ENCODE results near the gene ZNF534.
"Not testable (repeated sequence)": the region's sequence is repeated elsewhere in the genome, so short reads cannot be mapped to it uniquely, and the experiment has no call there.

The ZNF534 gene
- 0 to 0.05 (median 0) reads per million in 3 experiments for total RNA-seq

DNA sequence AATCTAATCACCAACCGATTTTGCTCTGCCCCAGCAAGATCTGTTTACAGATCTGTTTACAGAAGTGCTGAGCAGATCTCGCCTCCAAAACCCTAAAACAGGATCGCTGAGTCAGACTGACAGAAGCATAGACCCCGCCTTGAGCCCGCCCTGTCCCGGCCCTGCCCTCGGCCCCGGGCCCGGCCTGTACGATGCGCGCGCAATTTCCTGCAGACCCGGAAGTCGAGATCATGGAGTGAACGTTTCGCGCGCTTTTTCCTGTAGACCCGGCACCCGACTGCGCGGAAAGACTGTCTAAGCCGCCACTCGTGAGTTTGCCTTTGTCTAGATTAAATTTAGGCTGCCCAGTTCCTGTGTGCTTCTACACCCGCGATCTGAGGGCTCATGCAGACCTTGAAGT is at the start of gene ZNF534:
Gene ZNF534, plus strand, starts transcription at position 212 of the 400 bp plus-strand sequence. CDS start 2,327 bp downstream, outside the sequence.
- no peak for DNase-seq

DNA sequence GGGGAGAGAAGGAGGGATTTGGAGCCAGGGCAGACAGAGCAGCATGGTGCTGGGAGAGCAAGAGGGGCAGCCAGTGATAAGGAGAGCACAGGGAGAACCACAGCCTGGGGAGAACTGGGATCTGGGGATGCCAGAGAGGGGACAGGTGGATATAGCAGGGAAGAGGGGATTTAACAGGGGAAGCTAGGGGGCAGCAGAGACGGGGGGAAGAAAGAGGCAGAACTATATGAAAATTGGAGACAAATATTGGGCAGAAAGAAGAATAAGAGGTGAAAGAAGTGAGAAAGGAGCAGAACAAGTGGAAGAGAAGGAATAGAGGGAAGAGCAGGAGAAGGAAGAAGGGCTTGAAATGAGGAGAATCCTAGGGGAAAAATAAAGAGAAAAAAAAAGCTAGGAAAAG is 37.8 kb upstream of the ZNF534 start:
- no peak for DNase-seq

DNA sequence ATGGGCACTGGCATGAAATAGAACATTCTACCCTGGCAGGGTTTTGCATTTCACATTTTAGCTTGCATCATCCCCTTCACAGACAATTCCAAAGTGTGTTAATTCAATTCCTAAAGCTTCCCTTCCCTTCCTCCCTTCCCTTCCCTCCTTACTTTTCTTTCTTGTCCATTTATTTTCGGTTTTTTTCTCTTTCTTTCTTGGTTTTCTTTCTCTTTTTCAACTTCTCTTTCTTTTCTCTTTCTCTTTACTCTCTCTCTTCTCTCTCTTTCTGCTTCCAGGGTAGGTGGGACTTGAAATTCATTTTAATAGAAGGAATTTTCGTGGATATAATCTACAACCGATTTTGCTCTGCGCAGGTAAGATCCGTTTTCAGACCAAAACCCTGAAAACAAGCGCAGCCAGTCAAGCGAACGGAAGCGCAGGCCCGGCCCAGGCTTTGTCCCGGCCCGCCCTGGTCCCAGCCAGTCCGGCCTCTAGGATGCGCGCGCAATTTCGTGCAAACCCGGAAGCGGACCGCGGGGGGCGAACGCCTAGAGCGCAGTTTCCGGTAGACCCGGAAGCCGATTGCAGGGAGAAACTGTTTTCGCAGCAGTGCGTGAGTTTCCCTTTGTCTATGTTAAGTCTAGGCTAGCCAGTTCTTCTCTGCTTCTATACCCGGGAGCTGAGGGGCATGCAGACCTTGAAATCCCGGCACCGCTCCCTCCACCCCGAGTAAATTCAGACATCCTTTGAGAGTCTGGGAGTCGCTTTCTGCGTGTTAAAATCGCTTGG is 31.5 kb upstream of the ZNF534 start, which contains the start of gene ZNF528:
Gene ZNF528, plus strand, starts transcription at position 540 of the 771 bp plus-strand sequence. CDS start 4,165 bp downstream, outside the sequence.
- DNase-seq = peak; percentile 82

GRCh38 chr19:52398081-52398441 is 30.9 kb upstream of the ZNF534 start:
- no peak for DNase-seq

DNA sequence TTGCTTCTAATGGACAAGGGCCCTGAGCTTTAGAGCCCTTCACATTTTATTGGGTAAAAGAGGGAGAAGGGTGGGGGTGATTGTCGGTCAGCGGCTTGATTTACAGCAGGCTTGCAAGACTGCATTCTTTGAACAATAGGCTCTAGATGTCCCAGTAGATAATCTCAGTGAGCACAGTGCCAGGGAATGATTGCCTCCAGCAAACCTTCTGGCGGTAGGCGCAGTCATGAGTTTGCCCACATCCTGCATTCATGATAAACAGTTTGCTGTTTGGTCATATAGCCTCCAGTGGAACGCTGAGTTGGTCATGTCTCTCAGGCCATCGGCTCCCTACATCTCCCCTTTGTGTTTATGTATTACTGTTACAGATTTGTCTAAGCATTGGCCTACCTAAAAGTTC is 18.7 kb upstream of the ZNF534 start:
- DNase-seq = no peak

GRCh38 chr19:52415711-52416110 is 13.2 kb upstream of the ZNF534 start:
- no peak for DNase-seq

DNA sequence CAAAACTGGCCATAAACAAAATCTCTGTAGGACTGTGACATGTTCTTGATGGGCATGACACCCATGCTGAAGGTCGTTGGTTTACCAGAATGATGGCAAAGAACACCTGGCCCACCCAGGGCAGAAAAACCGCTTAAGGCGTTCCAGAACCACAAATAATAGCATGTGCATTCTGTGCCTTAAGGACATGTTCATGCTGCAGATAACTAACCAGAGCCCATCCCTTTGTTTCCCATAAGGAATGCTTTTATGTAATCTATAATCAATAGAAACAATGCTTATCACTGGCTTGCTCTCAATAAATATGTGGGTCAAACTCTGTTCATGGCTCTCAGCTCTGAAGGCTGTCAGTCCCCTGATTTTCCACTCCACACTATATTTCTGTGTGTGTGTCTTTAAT is 13.2 kb downstream of the ZNF534 start:
- DNase-seq = no peak

DNA sequence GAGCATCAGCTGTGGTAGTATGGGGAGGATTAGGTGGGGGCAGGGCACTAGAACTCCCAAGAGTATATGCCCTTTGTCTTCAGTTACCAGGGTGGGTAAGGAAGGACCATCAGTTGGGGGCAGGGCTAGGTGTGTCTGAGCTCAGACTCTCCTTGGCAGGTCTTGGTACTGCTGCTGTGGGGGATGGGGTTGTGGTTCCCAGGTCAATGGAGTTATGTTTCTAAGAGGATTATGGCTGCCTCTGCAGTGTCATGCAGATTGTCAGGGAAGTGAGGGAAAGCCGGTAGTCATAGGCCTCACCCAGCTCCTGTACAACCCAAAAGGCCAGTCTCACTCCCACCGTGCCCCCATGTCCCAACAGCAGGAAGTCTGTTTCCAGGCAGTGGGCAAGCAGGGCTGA is 15.6 kb downstream of the ZNF534 start:
- DNase-seq = no peak

- DNase-seq = no peak
These were observed 22.3 kb downstream of the ZNF534 start for GRCh38 chr19:52451241-52451640.

DNA sequence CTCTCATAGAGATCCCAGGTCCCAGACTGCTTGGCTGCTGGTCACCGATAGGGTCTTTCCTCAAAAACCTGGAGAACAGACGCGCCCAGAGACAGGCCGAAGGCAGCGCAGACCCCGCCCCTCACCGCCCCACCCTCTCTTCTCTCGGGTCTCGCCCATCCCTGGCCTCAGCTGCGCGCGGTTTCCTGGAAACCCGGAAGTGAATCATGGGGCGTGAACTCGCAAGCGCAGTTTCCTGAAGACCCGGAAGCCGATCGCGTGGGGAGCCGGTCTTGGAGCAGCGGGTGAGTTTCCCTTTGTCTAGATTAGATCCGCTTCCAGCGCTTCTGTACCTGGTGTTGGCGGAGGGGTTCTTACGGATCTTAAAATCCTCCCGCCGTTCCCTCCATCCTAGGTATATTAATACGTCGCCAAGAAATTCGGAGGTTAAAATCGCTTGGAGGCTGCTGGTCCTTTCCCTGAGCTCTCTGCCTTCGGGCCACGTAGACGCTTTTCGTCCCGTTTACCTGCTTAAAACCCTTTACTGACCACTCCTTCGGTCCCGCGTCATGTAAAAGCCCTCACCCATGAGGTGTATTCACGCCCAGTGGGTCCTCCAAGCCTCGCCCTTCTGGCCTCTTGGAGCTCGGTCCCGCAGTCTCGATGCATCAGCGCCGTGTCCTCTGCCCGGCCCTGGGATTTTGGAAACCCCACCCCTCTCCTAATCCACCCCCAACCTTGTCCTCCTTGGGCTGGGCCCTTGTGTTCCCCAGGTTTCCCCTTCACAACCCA is 24.6 kb downstream of the ZNF534 start, which contains the start of gene ZNF578:
Gene ZNF578, plus strand, starts transcription at position 230 of the 771 bp plus-strand sequence. CDS start 48,293 bp downstream, outside the sequence.
- DNase-seq = peak; percentile 52

DNA sequence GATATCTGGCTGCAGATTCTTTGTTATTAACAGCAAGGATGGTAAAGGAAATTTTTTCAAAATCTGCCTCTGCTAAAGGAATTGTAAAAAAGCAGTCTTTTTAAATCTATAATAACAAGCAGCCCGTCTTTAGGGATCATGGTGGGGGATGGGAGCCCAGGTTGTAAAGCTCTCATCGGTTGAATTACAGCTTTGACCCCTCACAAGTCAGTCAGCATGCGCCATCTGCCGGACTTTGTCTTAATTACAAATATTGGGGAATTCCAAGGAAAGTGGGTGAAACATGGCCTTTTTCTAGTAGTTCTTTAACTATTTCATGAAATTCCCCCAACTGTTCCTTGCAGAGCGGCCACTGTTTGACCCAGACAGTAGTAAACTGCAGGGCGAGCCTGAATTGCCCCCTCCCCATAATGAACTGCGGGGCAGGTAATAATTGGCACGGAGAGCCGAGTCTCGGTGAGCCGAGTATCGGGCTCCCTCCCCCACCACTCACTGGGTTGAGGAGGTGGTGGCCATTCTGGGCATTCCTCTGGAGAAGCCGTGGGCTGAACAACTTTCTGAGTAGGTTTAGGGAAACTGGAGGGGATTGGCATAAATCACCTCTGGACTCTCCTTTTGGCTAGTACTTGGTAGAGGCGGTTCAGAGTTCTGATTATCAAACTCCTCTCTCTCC is 36.0 kb downstream of the ZNF534 start:
- DNase-seq = no peak

- DNase-seq = no peak
These were observed 44.9 kb downstream of the ZNF534 start for GRCh38 chr19:52473655-52474350.

- DNase-seq = no peak
These were observed 45.6 kb downstream of the ZNF534 start for GRCh38 chr19:52474351-52475127.

GRCh38 chr19:52484111-52484743 is 55.3 kb downstream of the ZNF534 start:
- DNase-seq = not testable (repeated sequence)

GRCh38 chr19:52485064-52485463 is 56.1 kb downstream of the ZNF534 start:
- DNase-seq = not testable (repeated sequence)

GRCh38 chr19:52485561-52486240 is 56.8 kb downstream of the ZNF534 start:
- DNase-seq = not testable (repeated sequence)

DNA sequence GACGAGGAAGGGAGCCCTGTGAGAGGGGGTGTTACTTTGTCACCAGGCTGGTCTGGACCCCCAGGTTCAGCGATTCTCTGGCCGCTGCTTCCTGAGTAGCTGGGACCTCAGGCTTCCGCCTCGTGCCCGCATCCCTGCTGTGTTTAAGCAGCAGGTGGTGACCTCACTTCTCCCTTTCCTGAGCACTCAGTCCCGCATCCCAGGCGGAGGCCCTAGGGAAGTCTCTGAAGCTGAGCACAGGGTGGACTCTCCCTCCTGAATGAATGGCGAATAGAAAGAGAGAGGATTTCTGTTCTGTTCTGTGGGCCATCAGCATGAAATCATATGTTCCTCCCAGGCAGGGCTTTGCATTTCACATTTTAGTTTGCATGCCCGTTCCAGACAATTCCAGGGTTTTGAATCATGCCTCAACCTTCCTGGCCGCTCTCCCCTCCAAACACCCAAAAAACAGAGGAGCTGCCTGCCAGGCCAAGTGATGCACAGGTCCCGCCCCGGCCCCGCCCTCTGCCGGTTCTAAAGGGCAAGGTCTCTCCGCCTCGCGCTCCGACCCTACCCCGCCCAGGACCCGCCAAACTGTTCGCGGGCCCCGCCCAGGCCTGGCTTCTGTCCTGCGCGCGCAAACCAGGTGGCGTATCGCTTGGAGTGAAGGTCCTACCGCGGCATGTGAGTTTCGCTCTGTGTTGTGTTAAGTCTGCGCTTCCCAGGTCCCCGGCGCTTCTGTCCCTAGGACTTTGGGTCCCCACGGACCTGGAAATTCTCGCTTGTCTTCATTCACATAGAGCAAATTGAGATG is 63.4 kb downstream of the ZNF534 start:
- DNase-seq = no peak

DNA sequence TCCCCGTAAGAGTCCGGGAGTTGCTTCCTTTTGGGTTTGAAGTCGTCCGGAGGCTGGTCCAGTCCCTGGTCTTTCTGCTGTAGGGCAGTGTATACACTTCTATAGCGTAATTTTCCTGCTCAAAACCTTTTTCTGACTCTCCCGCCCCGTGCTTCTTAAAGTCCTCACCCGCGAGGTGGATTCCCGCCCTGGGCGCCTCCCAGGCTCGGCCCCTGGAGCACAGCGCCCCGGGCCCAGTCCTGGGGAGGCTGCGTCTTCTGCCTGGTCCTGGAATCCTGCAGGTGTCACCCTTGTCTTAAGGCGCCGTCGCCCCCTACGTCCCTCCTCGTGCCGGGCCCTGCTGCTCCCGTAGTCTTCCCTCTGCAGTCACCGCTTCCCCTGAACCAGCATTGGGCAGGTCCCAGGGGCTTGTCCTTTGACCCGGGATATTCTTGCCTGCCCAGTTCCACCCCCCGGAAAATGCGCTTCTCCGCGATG is 64.1 kb downstream of the ZNF534 start:
- DNase-seq = no peak

- no peak for DNase-seq
These were observed 65.6 kb downstream of the ZNF534 start for GRCh38 chr19:52494518-52494917.

DNA sequence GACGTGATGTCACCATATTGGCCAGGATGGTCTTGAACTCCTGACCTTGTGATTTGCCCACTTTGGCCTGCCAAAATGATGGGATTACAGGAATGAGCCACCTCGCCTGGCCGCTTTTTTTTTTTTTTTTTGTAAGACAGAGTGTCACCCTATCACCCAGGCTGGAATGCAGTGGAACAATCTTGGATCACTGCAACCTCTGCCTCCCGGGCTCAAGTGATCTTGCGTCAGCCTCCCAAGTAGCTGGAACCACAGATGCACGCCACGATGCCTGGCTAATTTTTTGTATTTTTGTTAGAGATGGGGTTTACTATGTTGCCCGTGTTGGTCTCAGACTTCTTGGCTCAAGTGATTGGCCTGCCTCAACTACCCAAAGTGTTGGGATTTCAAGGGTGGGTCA is 69.6 kb downstream of the ZNF534 start:
- no peak for DNase-seq

All from central memory CD4-positive, alpha-beta T cell (primary cell).